VCaP (cell line): ENCODE data around the gene GATD1.
A peak's percentile ranks its signal among the peaks of the same experiment; 100 is the strongest.

Experiments
- H3K27ac ChIP-seq: fragments of 450-650 bp; 2 replicates; pipeline ENCODE4 v1.5.1; 2017
- TF ChIP-seq, protein P1 (sequence below): fragments of 450-650 bp; conservative IDR thresholded peaks from 2 replicates; pipeline ENCODE4 v1.5.1; 2017; ENCODE audit warnings: mild to moderate bottlenecking, moderate library complexity

Gene GATD1

DNA sequence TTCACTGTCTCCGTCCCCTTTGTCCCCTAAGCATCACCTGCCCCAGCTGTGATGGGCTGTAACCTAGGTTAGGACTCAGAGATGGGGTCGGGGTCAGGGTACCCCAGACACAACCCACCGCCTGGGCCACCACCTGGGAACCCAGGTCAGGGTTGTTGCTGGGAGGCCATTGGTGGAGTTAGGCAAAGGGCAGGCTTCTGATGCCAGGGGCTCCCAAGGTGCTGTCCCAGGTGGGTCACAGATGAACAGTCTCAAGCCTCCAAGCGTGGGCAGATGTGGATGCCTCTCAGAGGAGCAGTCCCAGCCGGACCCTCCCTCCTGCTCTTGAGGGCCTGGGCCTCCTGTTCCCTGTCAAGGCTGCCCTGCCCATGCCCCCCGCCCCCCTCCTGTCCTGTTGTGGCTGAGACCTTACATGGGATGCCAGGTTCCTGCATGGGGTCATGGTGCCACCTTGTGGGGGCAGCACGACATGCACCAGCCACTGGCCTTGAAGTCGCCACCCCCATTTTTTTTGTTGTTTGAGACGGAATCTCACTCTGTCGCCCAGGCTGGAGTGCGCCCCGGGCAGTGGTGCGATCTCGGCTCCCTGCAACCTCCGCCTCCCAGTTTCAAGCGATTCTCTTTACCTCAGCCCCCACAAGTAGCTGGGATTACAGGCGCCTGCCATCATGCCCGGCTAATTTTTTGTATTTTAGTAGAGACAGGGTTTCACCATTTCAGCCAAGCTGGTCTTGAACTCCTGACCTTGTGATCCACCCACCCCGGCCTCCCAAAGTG, 12.1 kb downstream of the GATD1 start:
- TF ChIP-seq, protein P1, sequence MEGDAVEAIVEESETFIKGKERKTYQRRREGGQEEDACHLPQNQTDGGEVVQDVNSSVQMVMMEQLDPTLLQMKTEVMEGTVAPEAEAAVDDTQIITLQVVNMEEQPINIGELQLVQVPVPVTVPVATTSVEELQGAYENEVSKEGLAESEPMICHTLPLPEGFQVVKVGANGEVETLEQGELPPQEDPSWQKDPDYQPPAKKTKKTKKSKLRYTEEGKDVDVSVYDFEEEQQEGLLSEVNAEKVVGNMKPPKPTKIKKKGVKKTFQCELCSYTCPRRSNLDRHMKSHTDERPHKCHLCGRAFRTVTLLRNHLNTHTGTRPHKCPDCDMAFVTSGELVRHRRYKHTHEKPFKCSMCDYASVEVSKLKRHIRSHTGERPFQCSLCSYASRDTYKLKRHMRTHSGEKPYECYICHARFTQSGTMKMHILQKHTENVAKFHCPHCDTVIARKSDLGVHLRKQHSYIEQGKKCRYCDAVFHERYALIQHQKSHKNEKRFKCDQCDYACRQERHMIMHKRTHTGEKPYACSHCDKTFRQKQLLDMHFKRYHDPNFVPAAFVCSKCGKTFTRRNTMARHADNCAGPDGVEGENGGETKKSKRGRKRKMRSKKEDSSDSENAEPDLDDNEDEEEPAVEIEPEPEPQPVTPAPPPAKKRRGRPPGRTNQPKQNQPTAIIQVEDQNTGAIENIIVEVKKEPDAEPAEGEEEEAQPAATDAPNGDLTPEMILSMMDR, result peak; percentile 77
- H3K27ac ChIP-seq, result no peak overlapping the region

DNA sequence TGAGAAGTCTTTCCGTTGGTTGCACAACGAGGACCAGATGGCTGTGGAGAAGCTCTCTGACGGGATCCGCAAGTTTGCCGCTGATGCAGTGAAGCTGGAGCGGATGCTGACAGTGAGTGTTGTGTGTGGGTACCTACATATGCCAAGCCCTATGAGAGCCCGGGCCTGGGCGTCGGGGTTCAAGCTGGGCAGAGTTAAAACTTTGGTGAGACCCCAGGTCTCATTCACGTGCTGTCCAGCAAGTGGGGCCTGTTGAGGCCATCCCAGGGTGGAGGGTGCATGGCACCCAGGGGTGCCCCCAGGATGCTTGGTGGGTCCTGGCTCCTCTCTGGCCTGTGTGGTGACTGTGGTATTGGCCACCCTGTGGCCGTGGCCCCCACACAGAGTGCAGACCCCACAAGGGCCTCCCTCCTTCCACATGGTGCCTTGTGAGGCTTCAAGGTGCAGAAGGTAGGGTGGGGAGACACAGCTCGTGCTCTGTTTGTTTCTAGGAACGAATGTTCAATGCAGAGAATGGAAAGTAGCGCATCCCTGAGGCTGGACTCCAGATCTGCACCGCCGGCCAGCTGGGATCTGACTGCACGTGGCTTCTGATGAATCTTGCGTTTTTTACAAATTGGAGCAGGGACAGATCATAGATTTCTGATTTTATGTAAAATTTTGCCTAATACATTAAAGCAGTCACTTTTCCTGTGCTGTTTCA, 12.8 kb downstream of the GATD1 start:
- TF ChIP-seq, protein P1, result no peak
- no peak overlapping the region; the same call in 1 of the 2 replicates for H3K27ac ChIP-seq

DNA sequence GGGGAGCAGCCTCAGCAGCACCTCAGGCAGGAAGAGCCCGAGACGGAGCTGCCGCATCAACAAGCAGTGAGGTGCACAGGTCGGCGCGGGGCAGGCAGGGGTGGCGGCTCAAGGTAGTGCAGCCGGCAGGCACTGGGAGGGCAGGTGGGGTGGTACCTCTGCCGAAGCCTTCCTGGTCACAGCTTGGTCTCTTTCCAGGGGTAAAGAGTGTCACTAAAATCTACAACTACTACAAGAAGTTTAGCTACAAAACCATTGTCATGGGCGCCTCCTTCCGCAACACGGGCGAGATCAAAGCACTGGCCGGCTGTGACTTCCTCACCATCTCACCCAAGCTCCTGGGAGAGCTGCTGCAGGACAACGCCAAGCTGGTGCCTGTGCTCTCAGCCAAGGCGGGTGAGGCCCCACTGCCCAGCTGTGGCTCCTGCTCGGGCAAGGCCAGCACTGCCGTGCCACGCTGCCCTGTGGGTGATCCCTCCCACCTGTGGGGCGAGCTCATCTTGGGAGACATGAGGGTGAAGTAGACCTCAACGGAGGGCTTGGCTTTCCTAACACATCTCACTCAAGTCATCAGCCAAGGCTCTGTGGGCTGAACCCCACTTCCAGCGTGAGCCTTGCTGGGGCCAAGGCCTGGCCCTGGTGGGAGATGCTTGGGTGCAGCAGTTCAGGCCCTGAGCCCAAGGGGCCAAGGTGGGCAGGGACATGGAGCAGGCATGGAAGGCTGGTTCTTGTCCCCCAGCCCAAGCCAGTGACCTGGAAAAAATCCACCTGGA, 13.6 kb downstream of the GATD1 start:
- peak overlapping the region; percentile 35; the same call in 1 of the 2 replicates for H3K27ac ChIP-seq
- TF ChIP-seq, protein P1, result no peak

DNA sequence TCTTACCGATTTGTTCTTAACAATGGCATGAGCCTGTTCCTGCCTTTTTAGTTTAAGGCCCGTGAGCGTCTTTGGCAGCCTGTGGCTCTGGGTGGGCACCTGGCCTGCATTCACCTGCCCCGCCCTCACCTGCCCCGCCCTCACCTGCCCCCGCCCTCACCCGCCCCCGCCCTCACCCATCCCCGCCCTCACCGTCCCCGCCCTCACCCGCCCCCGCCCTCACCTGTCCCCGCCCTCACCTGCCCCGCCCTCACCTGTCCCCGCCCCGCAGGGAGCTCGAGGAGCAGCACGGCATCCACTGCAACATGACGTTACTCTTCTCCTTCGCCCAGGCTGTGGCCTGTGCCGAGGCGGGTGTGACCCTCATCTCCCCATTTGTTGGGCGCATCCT, 14.2 kb downstream of the GATD1 start:
- peak overlapping the region; percentile 54 for H3K27ac ChIP-seq

DNA sequence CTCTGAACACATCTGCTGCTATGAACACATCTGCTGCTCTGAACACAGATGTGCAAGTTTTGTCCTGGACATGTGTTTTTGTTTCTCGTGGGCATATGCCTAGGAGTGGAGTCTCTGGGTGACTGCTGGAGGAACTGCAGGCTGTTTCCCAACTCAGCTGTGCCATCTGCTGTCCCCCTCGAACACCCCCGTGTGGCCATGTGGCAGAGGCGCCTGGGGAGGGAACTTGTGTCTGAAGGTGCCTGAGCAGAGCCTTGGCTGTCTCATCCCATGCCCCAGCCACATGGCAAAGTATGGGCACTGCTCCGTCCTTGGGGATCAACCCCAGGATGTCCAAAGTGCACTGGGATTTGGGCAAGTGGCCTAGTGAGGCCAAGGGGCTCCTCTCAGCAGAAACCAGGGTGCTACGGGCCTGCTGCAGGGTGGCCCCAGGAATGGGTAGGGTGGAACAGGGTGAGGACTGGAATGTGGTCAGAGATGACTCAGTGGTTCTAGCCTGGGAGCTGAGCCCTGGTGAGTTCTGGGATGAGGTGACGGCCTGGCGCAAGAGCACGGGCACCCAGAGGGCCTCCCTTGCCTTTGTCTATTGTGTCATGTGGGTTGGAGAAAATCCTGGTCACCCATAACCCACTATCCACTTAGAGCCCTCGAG, 14.7 kb downstream of the GATD1 start:
- TF ChIP-seq, protein P1, result no peak
- peak overlapping the region; percentile 54 for H3K27ac ChIP-seq

More for the DNA sequence above, 14.2 kb downstream of the GATD1 start:
- TF ChIP-seq, protein P1, result no peak

DNA sequence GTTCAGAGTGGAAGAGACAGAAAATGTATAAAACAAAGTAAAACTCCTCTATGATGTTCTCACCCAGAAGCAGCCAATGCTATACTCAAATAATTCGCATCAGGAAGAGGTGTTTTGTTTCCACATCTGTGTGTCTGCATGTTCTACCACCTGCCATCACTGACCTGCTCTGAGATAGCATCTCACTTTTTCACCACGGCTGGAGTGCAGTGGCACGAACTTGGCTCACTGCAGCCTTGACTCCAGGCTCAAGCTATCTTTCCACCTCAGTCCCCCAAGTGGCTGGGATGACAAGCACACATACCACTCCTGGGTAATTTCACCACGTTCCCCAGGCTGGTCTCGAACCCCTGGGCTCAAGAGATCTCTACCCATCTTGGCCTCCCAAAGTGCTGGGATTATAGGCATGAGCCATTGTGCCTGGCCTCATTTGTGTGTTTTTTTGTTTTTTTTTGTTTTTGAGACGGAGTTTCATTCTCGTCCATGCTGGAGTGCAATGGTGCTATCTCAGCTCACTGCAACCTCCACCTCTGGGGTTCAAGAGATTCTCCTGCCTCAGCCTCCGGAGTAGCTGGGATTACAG, 15.7 kb downstream of the GATD1 start:
- TF ChIP-seq, protein P1, result no peak
- H3K27ac ChIP-seq, result peak overlapping the region; percentile 54
